ENCODE results near the gene FOXD2.

FOXD2 gene

GRCh38 chr1:47437447-47438164, at the start of gene FOXD2:
FOXD2 (plus strand) TSS chr1:47438044; CDS start chr1:47438136, 92 bp downstream.
- peak; percentile 84 for DNase-seq (ENCODE audit: low spot score)

- DNase-seq (ENCODE audit: low spot score) = peak; percentile 27
Observed at GRCh38 chr1:47388891-47389238, 49.0 kb upstream of the FOXD2 start.

- DNase-seq (ENCODE audit: low spot score) = no peak
Observed at GRCh38 chr1:47389731-47390130, 48.1 kb upstream of the FOXD2 start.

- no peak for DNase-seq (ENCODE audit: low spot score)
Observed at GRCh38 chr1:47390843-47391242, 47.0 kb upstream of the FOXD2 start.

- DNase-seq (ENCODE audit: low spot score) = no peak
Observed at GRCh38 chr1:47393141-47393540, 44.7 kb upstream of the FOXD2 start.

GRCh38 chr1:47395433-47395832, 42.4 kb upstream of the FOXD2 start:
- no peak for DNase-seq (ENCODE audit: low spot score)

- DNase-seq (ENCODE audit: low spot score) = no peak
Observed at GRCh38 chr1:47396671-47397196, 41.1 kb upstream of the FOXD2 start.

GRCh38 chr1:47399138-47399845, 38.6 kb upstream of the FOXD2 start:
- DNase-seq (ENCODE audit: low spot score) = no peak

GRCh38 chr1:47399846-47400155, 38.0 kb upstream of the FOXD2 start:
- DNase-seq (ENCODE audit: low spot score) = no peak

- no peak for DNase-seq (ENCODE audit: low spot score)
Observed at GRCh38 chr1:47401761-47402160, 36.1 kb upstream of the FOXD2 start.

GRCh38 chr1:47402591-47402990, 35.3 kb upstream of the FOXD2 start:
- DNase-seq (ENCODE audit: low spot score) = no peak

GRCh38 chr1:47403321-47403910, 34.4 kb upstream of the FOXD2 start:
- no peak for DNase-seq (ENCODE audit: low spot score)

GRCh38 chr1:47405697-47406096, 32.1 kb upstream of the FOXD2 start:
- no peak for DNase-seq (ENCODE audit: low spot score)

GRCh38 chr1:47406966-47407365, 30.9 kb upstream of the FOXD2 start:
- no peak for DNase-seq (ENCODE audit: low spot score)

- DNase-seq (ENCODE audit: low spot score) = no peak
Observed at GRCh38 chr1:47407481-47407880, 30.4 kb upstream of the FOXD2 start.

- DNase-seq (ENCODE audit: low spot score) = no peak
Observed at GRCh38 chr1:47409311-47410067, 28.4 kb upstream of the FOXD2 start.

- DNase-seq (ENCODE audit: low spot score) = no peak
Observed at GRCh38 chr1:47410068-47410455, 27.8 kb upstream of the FOXD2 start.

GRCh38 chr1:47411436-47411835, 26.4 kb upstream of the FOXD2 start:
- DNase-seq (ENCODE audit: low spot score) = no peak

- no peak for DNase-seq (ENCODE audit: low spot score)
Observed at GRCh38 chr1:47412437-47412836, 25.4 kb upstream of the FOXD2 start.

GRCh38 chr1:47415728-47416318, 22.0 kb upstream of the FOXD2 start, which contains the start of gene FOXE3:
FOXE3 (plus strand) TSS chr1:47416285; CDS start chr1:47416316, 31 bp downstream.
- DNase-seq (ENCODE audit: low spot score) = no peak

GRCh38 chr1:47416319-47417169, 21.3 kb upstream of the FOXD2 start:
- no peak for DNase-seq (ENCODE audit: low spot score)

All from hematopoietic multipotent progenitor cell treated with erythropoietin and hydrocortisone succinate and interleukin-3 and kit ligand, for 15 days (in vitro differentiated cells).